Activated T-cell treated with anti-CD3 and anti-CD28 coated beads, Interleukin-2, amount 50 U/mL, for 48 hours (primary cell): ENCODE measurements around the gene QRICH1.
"Not testable (repeated sequence)": the region's sequence is repeated elsewhere in the genome, so short reads cannot be mapped to it uniquely, and the experiment has no call there.

ENCODE experiments used
- DNase-seq, 2 experiments: peaks; one replicate each; pipeline ENCODE4 v3.0.0-alpha.2; 2020

The QRICH1 gene

DNA sequence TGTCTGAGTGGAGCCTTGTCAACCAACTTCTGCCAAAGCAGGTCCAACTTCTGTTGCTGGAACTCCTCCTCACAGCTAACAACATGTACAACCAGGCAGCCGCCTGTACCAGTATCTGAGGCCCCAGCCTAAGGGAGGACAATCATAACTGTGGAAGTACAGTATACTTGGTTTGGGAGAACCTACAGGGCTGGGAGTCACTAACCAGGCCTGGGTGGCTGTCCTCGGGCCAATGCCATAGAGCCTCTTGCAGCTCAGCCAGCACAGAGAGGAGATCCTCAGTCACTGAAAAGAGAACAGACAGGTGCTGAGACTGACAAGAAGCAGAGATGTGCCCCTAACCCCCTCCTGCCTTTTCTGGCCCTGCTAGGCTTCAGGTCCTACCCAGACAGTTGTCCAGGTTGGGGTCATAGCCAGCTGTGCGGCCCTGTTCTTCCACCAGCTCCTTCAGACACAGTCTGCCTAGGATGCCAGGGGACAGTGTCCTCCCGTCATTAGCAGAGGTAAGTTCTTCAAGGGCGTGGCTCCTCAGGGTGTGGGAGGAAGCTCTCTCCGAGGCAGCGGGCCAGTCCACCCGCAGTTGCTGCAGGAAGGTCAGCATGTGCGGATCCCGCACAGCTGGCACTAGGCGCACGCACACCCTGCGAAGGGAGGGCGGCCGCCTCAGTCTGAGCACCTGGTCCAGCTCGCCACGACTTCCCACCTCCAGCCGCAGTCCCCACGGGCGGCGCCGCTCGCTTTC is 76.5 kb downstream of the QRICH1 start:
- peak in 1 of 2 experiments; percentile 44 for DNase-seq

DNA sequence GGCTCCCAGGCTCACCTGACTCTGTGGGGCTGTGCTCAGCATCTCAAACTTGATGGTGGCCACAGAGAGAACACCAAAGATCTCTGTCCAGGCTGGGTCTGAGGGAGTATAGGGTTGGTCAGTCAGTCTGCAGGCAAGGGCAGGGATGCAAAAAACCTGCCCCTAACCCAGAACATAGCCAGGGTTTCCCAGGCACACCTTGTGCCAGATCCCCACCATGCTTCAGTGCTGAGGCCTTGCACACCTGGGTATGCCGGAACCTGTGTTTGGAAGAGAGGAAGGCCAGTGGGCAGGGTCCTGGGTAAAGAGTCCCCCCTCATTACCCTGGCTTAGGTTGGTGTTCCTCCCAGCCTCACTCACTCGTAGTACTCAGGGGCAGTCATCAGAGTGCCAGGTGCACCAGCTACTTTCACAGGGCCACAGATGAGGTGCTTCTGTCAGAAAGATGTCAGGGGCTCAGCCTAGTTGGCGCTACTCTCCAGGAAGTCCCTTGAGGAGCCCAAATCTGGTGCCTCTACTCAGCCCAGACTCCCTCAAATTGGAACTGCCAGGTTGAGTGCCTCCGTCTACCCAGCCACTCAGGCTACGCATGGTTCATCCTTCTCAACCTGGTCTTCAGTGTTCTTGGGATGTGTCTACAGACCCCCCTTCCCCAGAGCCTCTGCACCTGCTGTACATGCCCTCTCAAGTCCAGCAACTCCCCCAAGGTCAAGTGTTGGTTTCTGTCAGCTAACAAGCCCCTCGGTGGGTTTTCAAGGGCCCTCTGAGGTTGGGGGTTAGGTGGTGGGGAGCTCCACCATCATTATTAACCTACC is 77.2 kb downstream of the QRICH1 start:
- DNase-seq = no peak

GRCh38 chr3:49015765-49016164 is 78.1 kb downstream of the QRICH1 start:
- DNase-seq = no peak

- no peak for DNase-seq
Observed at GRCh38 chr3:49015072-49015471, 78.8 kb downstream of the QRICH1 start.

GRCh38 chr3:49013738-49014660 is 79.9 kb downstream of the QRICH1 start:
- peak; percentile 71 for DNase-seq

DNA sequence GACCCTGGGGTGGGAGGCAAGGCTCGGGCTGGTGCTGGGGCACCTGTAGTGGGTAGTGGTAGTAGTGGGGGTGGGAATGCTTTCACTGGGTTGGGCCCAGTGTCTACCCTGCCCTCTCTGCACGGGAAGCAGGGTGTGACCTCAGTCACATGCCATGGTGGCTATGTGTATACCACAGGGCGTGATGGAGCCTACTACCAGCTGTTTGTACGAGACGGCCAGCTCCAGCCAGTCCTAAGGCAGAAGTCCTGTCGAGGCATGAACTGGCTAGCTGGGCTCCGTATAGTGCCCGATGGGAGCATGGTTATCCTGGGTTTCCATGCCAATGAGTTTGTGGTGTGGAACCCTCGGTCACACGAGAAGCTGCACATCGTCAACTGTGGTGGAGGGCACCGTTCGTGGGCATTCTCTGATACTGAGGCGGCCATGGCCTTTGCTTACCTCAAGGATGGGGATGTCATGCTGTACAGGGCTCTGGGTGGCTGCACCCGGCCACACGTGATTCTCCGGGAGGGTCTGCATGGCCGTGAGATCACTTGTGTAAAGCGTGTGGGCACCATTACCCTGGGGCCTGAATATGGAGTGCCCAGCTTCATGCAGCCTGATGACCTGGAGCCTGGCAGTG is 80.6 kb downstream of the QRICH1 start:
- no peak for DNase-seq

DNA sequence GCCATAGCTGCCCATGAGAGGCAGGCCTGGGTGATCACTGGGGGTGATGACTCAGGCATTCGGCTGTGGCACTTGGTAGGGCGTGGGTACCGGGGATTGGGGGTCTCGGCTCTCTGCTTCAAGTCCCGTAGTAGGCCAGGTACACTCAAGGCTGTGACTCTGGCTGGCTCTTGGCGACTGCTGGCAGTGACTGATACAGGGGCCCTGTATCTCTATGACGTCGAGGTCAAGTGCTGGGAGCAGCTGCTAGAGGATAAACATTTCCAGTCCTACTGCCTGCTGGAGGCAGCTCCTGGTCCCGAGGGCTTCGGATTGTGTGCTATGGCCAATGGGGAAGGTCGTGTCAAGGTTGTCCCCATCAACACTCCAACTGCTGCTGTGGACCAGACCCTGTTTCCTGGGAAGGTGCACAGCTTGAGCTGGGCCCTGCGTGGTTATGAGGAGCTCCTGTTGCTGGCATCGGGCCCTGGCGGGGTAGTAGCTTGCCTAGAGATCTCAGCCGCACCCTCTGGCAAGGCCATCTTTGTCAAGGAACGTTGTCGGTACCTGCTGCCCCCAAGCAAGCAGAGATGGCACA is 81.3 kb downstream of the QRICH1 start:
- no peak for DNase-seq

DNA sequence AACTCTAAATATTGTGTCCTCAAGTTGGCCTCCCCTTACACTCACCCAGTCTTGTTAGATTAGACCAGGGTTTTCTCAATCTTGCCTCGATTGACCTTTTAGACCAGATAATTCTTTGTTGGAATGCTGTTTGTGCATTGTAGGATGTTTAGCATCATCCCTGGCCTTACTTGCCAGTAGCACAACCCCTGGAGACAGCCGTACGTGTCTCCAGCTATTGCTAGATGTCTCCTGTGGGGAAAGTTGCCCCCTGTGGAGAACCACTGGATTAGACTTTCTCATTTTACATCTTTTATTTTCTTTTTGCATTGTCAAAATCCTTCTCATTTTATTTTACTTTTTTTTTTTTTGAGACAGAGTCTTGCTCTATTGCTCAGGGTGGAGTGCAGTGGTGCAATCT is 84.5 kb downstream of the QRICH1 start:
- no peak for DNase-seq

DNA sequence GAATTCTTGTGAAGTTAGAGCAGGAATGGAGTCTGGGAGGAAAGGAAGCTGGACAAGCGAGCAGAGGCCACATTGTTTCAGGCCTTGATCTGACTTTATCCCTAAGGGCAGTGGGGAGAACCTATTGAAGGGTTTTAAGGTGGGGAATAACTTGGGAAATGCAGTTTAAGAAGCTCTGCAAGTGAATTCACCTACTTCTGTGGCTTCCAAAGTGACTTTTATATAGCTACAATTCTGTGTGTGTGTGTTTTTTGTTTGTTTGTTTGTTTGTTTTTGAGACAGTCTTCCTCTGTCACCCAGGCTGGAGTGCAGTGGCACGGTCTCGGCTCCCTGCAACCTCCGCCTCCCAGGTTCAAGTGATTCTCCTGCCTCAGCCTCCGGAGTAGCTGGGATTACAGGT is 85.2 kb downstream of the QRICH1 start:
- not testable (repeated sequence) for DNase-seq

DNA sequence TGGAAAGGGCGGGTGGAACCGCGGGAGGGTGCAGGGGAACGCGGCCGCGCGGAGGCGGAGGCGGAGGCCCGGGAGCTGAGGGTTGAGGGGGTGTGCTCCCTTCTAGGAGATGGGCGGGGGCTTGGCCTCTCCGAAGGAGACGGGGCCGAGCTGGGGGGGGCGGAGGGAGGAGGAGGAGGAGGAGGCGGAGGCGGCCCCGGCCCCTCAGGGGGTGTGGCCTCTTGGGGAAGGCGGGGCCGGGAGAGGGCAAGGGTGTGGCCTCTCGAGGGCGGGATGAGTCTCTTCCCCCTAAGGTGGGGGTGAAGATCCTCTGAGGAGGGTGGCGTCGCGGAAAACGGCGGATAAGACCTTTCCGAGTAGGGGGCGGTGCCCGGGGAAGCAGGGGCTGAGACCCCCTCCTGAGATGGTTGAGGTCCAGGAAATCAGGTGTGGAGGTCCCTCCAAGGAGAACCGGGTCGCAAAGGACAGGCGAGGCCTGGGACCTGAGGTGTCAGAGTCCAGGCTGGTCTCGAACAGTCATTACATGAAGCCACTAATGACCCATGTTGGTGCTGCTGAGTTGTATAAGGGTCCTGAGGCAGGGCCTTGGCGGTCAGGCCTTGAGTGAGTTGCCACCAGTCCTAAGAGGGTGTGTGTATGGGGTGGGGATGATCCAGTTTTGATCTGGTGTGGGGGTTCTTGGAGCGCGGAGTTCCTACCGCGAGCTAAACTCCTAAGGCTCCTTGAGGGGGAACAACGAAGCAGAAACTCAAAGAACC is 85.9 kb downstream of the QRICH1 start:
- peak; percentile 93 for DNase-seq

- peak; percentile 96 to 97 for DNase-seq
Observed at GRCh38 chr3:49007068-49007770, 86.7 kb downstream of the QRICH1 start, which contains the start of gene WDR6. WDR6 (plus strand) TSS chr3:49007391; CDS start chr3:49007432, 41 bp downstream.

- no peak for DNase-seq
Observed at GRCh38 chr3:49006408-49007067, 87.3 kb downstream of the QRICH1 start.

GRCh38 chr3:49005998-49006397 is 87.9 kb downstream of the QRICH1 start:
- DNase-seq = no peak

DNA sequence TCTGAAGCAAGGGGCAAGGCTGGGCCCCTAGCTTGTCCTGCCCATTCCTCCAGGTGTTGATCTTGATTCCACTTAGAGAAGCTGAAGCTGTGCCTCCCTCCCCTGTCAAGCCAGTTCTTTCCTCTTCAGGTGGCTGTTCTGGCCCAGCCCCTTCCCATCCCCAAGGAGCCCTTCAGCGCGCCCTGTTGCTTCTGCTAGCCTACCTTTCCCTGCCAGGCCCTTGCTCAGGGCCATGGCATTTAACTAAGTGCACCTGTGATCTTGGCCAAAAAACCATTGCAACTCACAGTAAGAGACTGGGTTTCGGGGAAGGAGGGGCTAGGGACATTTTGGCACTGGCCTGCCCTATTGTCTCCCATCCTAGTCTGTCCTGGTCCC is 88.6 kb downstream of the QRICH1 start:
- DNase-seq = no peak

DNA sequence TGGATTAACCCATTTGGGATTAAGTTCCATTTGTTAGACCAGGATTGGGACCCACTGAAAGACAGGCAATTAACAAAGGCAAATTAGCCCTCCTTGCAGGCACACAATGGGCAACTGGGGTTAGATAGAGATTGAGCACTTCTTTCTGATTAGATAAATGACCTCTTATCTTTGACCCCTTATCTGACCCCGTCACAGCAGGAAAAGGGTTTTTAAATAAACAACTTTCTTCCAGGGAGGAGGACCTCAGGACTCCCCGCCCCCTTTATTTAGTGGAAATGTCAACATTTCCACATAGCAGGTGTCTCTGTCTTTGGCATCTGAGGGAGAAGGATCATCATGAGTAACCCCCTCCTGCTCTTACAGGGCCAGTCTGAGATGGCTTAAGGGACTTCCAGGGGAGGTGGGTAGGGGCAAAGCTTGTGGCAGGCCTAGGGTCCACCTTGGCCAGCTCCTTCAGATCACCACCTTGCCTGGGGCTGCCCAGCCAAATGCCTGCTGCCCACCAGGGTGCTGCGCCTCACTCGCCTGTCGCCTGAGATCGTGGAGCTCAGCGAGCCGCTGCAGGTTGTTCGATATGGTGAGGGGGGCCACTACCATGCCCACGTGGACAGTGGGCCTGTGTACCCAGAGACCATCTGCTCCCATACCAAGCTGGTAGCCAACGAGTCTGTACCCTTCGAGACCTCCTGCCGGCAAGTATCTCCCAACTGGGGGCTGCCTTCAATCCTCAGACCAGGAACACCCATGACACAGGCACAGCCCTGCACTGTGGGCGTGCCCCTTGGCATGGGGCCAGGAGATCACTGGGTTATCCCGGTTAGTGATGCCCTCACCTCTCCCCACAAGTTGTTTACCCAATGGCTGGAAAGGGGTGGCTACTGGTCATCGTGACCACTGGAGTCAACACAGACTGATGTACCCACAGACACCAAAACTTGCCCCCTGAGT is 89.2 kb downstream of the QRICH1 start:
- DNase-seq = no peak

- DNase-seq = no peak
Observed at GRCh38 chr3:49001155-49001554, 92.7 kb downstream of the QRICH1 start.

GRCh38 chr3:48999085-48999858 is 94.6 kb downstream of the QRICH1 start:
- no peak for DNase-seq
